IMR-90 (cell line): ENCODE results near the gene GRIK1. TPM values are rescaled to one million over a fixed set of nuclear protein-coding genes. Genes with fewer than 3 reads are reported as not detected.

ENCODE experiments used
- ATAC-seq: fragments of 200-7000 bp; cut with Tn5 transposase; 2 replicates; pipeline ENCODE4 v1.9.1; 2020; ENCODE audit warnings: low read depth, mild to moderate bottlenecking, moderate library complexity
- BruUV-seq: library from RNA; stranded (reverse); fragments of 400-500 nt; replicated peaks from 2 replicates; lab custom pipeline; 2021; lab: Mats Ljungman, UMichigan
- CTCF ChIA-PET: fragments of 300-600 bp; formaldehyde crosslinking; extraction: SDS; loops from one replicate; lab custom pipeline; 2021; ENCODE audit warnings: antibody characterized with exemption; lab: Yijun Ruan, JAX
- POLR2A ChIA-PET: fragments of 300-600 bp; sonication (Branson Sonifier 250); formaldehyde crosslinking; loops from one replicate; lab custom pipeline; 2022; ENCODE audit warnings: antibody characterized with exemption; ENCODE audit not compliant: unreplicated experiment; lab: Charles Lee
- DNase-seq: peaks from one replicate; pipeline ENCODE4 v3.0.0; 2013
- H2AFZ ChIP-seq: replicated peaks from 2 replicates; pipeline ENCODE3; 2013; ENCODE audit warnings: low read length, mild to moderate bottlenecking; ENCODE audit not compliant: poor library complexity
- H2AK5ac ChIP-seq: 2 replicates; pipeline ENCODE4 v1.6.1; 2013; ENCODE audit warnings: low read depth, low read length, inconsistent platforms
- H2AK9ac ChIP-seq: replicated peaks from 2 replicates; pipeline ENCODE3; 2013; ENCODE audit warnings: mild to moderate bottlenecking, low read depth, low read length, moderate library complexity; ENCODE audit not compliant: poor library complexity
- H2BK120ac ChIP-seq: 2 replicates; pipeline ENCODE4 v1.6.1; 2013; ENCODE audit warnings: low read depth, low read length, inconsistent platforms
- H2BK15ac ChIP-seq: 3 replicates; pipeline ENCODE4 v1.6.1; 2013; ENCODE audit warnings: low read depth, low read length, inconsistent platforms
- H2BK20ac ChIP-seq: 2 replicates; pipeline ENCODE4 v1.6.1; 2013; ENCODE audit warnings: low read depth, mild to moderate bottlenecking, inconsistent platforms, low read length, moderate library complexity
- H2BK5ac ChIP-seq: 2 replicates; pipeline ENCODE4 v1.6.1; 2013; ENCODE audit warnings: mild to moderate bottlenecking, low read depth, low read length, inconsistent platforms; ENCODE audit not compliant: poor library complexity, severe bottlenecking
- H3K14ac ChIP-seq: replicated peaks from 2 replicates; pipeline ENCODE4 v1.6.1; 2013; ENCODE audit warnings: low read depth, low read length, inconsistent platforms
- H3K18ac ChIP-seq: 2 replicates; pipeline ENCODE4 v1.6.1; 2013; ENCODE audit warnings: low read depth, low read length, control low read depth
- H3K23ac ChIP-seq: 2 replicates; pipeline ENCODE4 v1.6.1; 2013; ENCODE audit warnings: low read depth, low read length, inconsistent platforms
- H3K27ac ChIP-seq: 2 replicates; pipeline ENCODE4 v1.5.1; 2013; ENCODE audit warnings: mild to moderate bottlenecking, control low read depth, low read length; ENCODE audit not compliant: insufficient read depth
- H3K27me3 ChIP-seq: 2 replicates; pipeline ENCODE4 v1.6.1; 2013; ENCODE audit warnings: low read length; ENCODE audit not compliant: control insufficient read depth, insufficient read depth
- H3K36me3 ChIP-seq: 2 replicates; pipeline ENCODE4 v1.6.1; 2013; ENCODE audit warnings: low read length, mixed read lengths; ENCODE audit not compliant: control insufficient read depth, insufficient read depth
- H3K4ac ChIP-seq: 2 replicates; pipeline ENCODE4 v1.6.1; 2013; ENCODE audit warnings: low read depth, low read length, inconsistent platforms
- H3K4me1 ChIP-seq: 2 replicates; pipeline ENCODE4 v1.6.1; 2013; ENCODE audit warnings: low read length, mixed read lengths; ENCODE audit not compliant: control insufficient read depth, insufficient read depth
- H3K4me2 ChIP-seq: 2 replicates; pipeline ENCODE4 v1.6.1; 2013; ENCODE audit warnings: low read depth, mild to moderate bottlenecking, control low read depth, low read length, moderate library complexity
- H3K4me3 ChIP-seq: 2 replicates; pipeline ENCODE4 v1.5.1; 2013; ENCODE audit warnings: low read depth, mild to moderate bottlenecking, control low read depth, low read length, moderate library complexity; ENCODE audit not compliant: insufficient read depth
- H3K56ac ChIP-seq: 2 replicates; pipeline ENCODE4 v1.6.1; 2013; ENCODE audit warnings: low read length, inconsistent platforms; ENCODE audit not compliant: insufficient read depth; ENCODE audit errors: extremely low read depth
- H3K79me1 ChIP-seq, 2 experiments: 2 replicates each; pipeline ENCODE4 v1.6.1; 2013; ENCODE audit warnings: low read length in 2 of 2, inconsistent platforms in 1 of 2, low read depth in 1 of 2
- H3K9ac ChIP-seq: 2 replicates; pipeline ENCODE4 v1.6.1; 2013; ENCODE audit warnings: low read depth, low read length, control low read depth
- H3K9me1 ChIP-seq: 2 replicates; pipeline ENCODE4 v1.6.1; 2013; ENCODE audit warnings: low read length, inconsistent platforms; ENCODE audit not compliant: insufficient read depth
- H3K9me3 ChIP-seq: 2 replicates; pipeline ENCODE4 v1.6.1; 2013; ENCODE audit warnings: low read length; ENCODE audit not compliant: control insufficient read depth, insufficient read depth
- H4K20me1 ChIP-seq: 2 replicates; pipeline ENCODE4 v1.6.1; 2013; ENCODE audit warnings: low read length, inconsistent platforms; ENCODE audit not compliant: insufficient read depth
- H4K5ac ChIP-seq: 2 replicates; pipeline ENCODE4 v1.6.1; 2013; ENCODE audit warnings: mild to moderate bottlenecking, low read depth, low read length, control low read depth
- H4K8ac ChIP-seq, 2 experiments: 2 replicates each; pipeline ENCODE4 v1.6.1; 2013; ENCODE audit warnings: low read depth in 2 of 2, low read length in 2 of 2, control low read depth in 1 of 2, inconsistent platforms in 1 of 2
- H4K91ac ChIP-seq: 2 replicates; pipeline ENCODE4 v1.6.1; 2013; ENCODE audit warnings: low read depth, low read length, inconsistent platforms; ENCODE audit not compliant: insufficient read depth
- BHLHE40 ChIP-seq: fragments of 150-350 bp; IDR thresholded peaks from 2 replicates; pipeline ENCODE4 v1.6.1; 2016; ENCODE audit warnings: mild to moderate bottlenecking, low read depth, low read length
- CHD1 ChIP-seq: IDR thresholded peaks from 2 replicates; pipeline ENCODE4 v1.6.1; 2012; ENCODE audit warnings: low read depth, low read length, improper control_type of control experiment
- FOS ChIP-seq: fragments of 150-350 bp; IDR thresholded peaks from 2 replicates; pipeline ENCODE4 v1.6.1; 2016; ENCODE audit warnings: low read depth, low read length
- WGBS, 2 experiments: methylation state at CpG; one replicate each; pipeline versions ENCODE4 v1.1.5 to v1.1.7; 2013; ENCODE audit warnings: missing lambda C conversion rate in 2 of 2; ENCODE audit not compliant: insufficient read length in 1 of 2; ENCODE audit errors: extremely low coverage in 2 of 2; 5-methylcytosine and 5-hydroxymethylcytosine counted together
- dilution Hi-C: fragments of 300-500 bp; cut with HindIII; formaldehyde crosslinking; loops from one replicate; pipeline ENCODE4 v1.14.3; 2018; ENCODE audit warnings: low sequenced_read_pairs; ENCODE audit not compliant: unreplicated experiment
- in situ Hi-C: fragments of 300-500 bp; cut with MboI; formaldehyde crosslinking; loops from 3 replicates; pipeline ENCODE4 v1.14.3; 2019; ENCODE audit warnings: low sequenced_read_pairs, inconsistent platforms, mixed read lengths
- intact Hi-C: fragments of 100-400 bp; cut with micrococcal nuclease; formaldehyde crosslinking; loops from 2 replicates; pipeline ENCODE4 v1.10.0; 2022
- polyA plus RNA-seq, 3 experiments: library from polyadenylated mRNA; depleted of rRNA; stranded (reverse); fragments of >200 nt; gene quantifications; 2 replicates each; pipeline ENCODE4 v1.2.3, GENCODE V29; 2012; ENCODE audit warnings: low replicate concordance in 1 of 3
- total RNA-seq: library from RNA; depleted of rRNA; stranded (reverse); fragments of >200 nt; gene quantifications from 2 replicates; pipeline ENCODE4 v1.2.3, GENCODE V29; 2012
- TF ChIP-seq, protein P1 (sequence below): fragments of 150-350 bp; IDR thresholded peaks from 2 replicates; pipeline ENCODE4 v1.6.1; 2017; ENCODE audit warnings: mild to moderate bottlenecking, antibody characterized with exemption, low read length, low read depth
- TF ChIP-seq, protein P2 (sequence below): conservative IDR thresholded peaks from 2 replicates; pipeline ENCODE4 v1.5.1; 2012; ENCODE audit warnings: mild to moderate bottlenecking, low read depth, low read length, improper control_type of control experiment

GRIK1 gene
- total and polyA plus RNA-seq, 2 of the 4 experiments (the other 2 are of a cell fraction): not detected

DNA sequence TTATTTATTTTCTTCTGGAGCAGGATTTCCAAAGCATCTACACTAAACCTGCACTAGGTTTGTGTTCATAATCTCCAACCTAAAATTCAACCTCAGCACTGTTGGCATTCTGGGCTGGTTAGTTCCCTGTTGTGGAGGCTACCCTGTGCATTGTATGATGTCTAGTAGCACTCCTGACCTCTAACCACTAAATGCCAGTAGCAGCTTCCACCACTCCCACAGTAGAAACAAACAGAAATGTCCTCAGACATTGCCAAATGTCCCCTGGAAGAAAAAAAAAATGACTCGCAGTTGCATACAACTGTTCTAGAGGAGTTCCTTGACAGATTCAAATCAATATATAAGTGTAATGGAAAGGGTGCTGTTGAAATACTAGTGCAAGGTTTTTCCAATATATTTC lies 18.9 kb downstream of the GRIK1 start:
- Histone ChIP-seq H3K56ac (no peak overlapping the region), H2AFZ (no peak overlapping the region), H2BK15ac (no peak overlapping the region), H4K91ac (no peak overlapping the region), H2BK120ac (no peak overlapping the region), H4K20me1 (no peaks in the 10 kb centered on the region), H2AK5ac (no peak overlapping the region), H2BK5ac (no peak overlapping the region), H3K27me3 (no peaks in the 10 kb centered on the region), H4K8ac (no peak overlapping the region), H2AK9ac (no peak overlapping the region), H3K4me3 (no peak overlapping the region), H3K9me1 (no peaks in the 10 kb centered on the region), H3K79me1 (no peaks in the 10 kb centered on the region), H3K23ac (no peak overlapping the region), H3K4me1 (no peaks in the 10 kb centered on the region), H3K27ac (no peak overlapping the region), H3K18ac (no peak overlapping the region), H3K9me3 (no peaks in the 10 kb centered on the region), H3K14ac (no peak overlapping the region), H3K4ac (no peak overlapping the region), H3K9ac (no peak overlapping the region), H4K5ac (no peak overlapping the region), H3K4me2 (no peak overlapping the region), H2BK20ac (no peak overlapping the region), H3K36me3 (no peaks in the 10 kb centered on the region)
- ATAC-seq (no peak), DNase-seq (no peak)
- WGBS, 2 experiments: no CpG with 5 or more reads among the region's 1 CpG
- ChIA-PET POLR2A (no interaction called here), CTCF (no interaction called here)
- dilution Hi-C loops (no loop called here), in situ Hi-C loops (no loop called here), intact Hi-C loops (no loop called here)
- BruUV-seq: no TSS peak
- TF ChIP-seq FOS (no peak), CHD1 (no peak), BHLHE40 (no peak)
- TF ChIP-seq, protein P1, sequence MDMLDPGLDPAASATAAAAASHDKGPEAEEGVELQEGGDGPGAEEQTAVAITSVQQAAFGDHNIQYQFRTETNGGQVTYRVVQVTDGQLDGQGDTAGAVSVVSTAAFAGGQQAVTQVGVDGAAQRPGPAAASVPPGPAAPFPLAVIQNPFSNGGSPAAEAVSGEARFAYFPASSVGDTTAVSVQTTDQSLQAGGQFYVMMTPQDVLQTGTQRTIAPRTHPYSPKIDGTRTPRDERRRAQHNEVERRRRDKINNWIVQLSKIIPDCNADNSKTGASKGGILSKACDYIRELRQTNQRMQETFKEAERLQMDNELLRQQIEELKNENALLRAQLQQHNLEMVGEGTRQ: no peak
- TF ChIP-seq, protein P2, sequence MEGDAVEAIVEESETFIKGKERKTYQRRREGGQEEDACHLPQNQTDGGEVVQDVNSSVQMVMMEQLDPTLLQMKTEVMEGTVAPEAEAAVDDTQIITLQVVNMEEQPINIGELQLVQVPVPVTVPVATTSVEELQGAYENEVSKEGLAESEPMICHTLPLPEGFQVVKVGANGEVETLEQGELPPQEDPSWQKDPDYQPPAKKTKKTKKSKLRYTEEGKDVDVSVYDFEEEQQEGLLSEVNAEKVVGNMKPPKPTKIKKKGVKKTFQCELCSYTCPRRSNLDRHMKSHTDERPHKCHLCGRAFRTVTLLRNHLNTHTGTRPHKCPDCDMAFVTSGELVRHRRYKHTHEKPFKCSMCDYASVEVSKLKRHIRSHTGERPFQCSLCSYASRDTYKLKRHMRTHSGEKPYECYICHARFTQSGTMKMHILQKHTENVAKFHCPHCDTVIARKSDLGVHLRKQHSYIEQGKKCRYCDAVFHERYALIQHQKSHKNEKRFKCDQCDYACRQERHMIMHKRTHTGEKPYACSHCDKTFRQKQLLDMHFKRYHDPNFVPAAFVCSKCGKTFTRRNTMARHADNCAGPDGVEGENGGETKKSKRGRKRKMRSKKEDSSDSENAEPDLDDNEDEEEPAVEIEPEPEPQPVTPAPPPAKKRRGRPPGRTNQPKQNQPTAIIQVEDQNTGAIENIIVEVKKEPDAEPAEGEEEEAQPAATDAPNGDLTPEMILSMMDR: no peak
